Measurements from ENCODE around the gene GABPB1. TPM values are rescaled to one million over a fixed set of nuclear protein-coding genes. Genes with fewer than 3 reads are reported as not detected.

GABPB1 gene
- total RNA-seq, 2 experiments from 2014 or later = 23.9 to 26.7 TPM

DNA sequence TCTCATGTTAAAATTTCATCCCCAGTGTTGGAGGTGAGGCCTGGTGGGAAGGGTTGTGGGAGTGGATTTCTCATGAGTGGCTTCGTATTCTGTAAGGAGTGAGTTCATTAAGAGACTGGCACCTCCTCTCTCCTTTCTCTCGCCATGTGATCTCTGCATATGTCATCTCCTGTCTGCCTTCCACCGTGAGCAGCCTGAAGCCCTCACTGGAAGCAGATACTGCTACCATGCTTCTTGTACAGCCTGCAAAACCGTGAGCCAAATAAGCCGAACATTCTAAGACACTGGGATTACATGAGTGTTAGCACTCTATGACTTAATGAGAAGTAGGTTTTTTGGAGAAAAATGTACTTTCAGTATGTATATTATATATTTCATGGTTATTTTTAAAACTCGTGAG, 6.8 kb upstream of the GABPB1 start:
- Mint-ChIP-seq H3K36me3 (peaks cover 46% of the 10 kb centered on the region), H3K4me3 (no peak overlapping the region), H3K27me3 (no peaks in the 10 kb centered on the region), H3K4me1 (peaks cover 22% of the 10 kb centered on the region), H3K27ac (no peak overlapping the region), H3K9me3 (no peaks in the 10 kb centered on the region)
- POLR2A ChIA-PET = no interaction called here
- ATAC-seq (ENCODE audit: low read depth) (no peak), DNase-seq (no peak)

DNA sequence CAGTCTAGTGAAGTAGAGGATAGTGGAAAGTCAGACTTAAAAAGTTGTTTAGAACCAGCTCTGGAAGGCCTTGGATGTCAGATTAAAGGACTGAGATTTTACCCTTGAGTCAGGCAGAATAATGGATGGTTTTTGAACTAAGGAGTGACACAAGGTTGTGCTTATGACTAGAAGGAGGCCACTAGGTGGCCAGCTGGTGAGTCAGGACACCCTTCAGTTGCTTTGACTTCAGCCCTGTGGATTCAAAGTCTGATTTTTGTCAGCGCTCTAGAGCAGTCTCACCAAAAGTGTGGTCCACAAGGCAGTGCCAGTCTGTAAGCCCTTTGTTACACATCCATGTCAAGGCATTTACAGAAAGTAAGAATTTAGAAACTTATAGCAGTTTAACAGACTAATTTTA, 3.8 kb upstream of the GABPB1 start:
- Mint-ChIP-seq H3K4me1 (peaks cover 28% of the 10 kb centered on the region), H3K4me3 (no peak overlapping the region), H3K9me3 (no peaks in the 10 kb centered on the region), H3K36me3 (peaks cover 47% of the 10 kb centered on the region), H3K27me3 (no peaks in the 10 kb centered on the region), H3K27ac (no peak overlapping the region)
- POLR2A ChIA-PET = no interaction called here
- DNase-seq = no peak
- ATAC-seq (ENCODE audit: low read depth) = no peak

DNA sequence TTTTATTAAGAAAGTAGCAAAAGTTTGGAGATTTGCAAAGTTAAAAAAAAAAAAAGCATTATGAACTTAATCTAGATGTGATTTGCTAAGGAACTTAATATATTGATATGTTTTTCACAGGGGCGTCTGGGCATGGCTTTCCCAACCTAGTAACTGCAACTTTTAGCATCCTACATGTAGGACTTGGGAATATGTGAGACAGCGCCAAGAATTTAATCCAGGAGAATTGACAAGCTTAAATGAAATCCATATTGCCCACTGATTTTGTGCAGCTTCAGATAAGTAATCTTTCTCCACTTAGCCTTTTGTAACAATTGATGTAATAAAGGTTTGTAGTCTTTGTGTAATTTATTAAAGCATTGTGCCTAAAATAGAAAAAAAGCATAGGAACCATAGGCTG, 982 bp upstream of the GABPB1 start:
- Mint-ChIP-seq H3K4me1 (peaks cover 30% of the 10 kb centered on the region), H3K36me3 (peaks cover 47% of the 10 kb centered on the region), H3K27ac (peak overlapping the region; percentile 100), H3K9me3 (no peaks in the 10 kb centered on the region), H3K4me3 (peak overlapping the region; percentile 98), H3K27me3 (no peaks in the 10 kb centered on the region)
- DNase-seq (no peak), ATAC-seq (ENCODE audit: low read depth) (no peak)
- POLR2A ChIA-PET = interaction anchor here (0.7 to 4.5 kb wide), 16 partner anchors 9 to 1390 kb away, joined by 3 to 43 read pairs (median 8); partner anchors contain the start of genes AP4E1, DTWD1, FAM227B and LYSMD2

DNA sequence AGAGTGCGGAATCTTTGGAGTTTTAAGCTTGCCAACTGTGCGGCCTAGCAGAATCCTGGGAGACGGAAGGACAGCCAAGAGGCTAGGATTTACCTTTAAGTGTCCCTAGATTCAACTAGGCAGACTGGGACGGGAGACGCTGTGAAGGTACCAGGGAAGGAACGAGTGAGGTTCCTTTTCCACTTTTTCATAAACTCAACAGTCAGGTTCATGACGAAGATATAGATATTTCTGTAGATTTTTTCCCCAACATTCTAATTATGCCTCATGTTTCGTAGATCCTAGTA, 564 bp upstream of the GABPB1 start:
- Mint-ChIP-seq H3K27me3 (no peaks in the 10 kb centered on the region), H3K4me1 (peaks cover 34% of the 10 kb centered on the region), H3K4me3 (peak overlapping the region; percentile 98), H3K36me3 (peaks cover 45% of the 10 kb centered on the region), H3K9me3 (no peaks in the 10 kb centered on the region), H3K27ac (peak overlapping the region; percentile 100)
- POLR2A ChIA-PET = interaction anchor here (0.7 to 4.5 kb wide), 23 partner anchors 9 to 1389 kb away, joined by 3 to 43 read pairs (median 7); partner anchors contain the start of genes AP4E1, DTWD1, FAM227B and LYSMD2
- ATAC-seq (ENCODE audit: low read depth) = no peak
- no peak for DNase-seq

DNA sequence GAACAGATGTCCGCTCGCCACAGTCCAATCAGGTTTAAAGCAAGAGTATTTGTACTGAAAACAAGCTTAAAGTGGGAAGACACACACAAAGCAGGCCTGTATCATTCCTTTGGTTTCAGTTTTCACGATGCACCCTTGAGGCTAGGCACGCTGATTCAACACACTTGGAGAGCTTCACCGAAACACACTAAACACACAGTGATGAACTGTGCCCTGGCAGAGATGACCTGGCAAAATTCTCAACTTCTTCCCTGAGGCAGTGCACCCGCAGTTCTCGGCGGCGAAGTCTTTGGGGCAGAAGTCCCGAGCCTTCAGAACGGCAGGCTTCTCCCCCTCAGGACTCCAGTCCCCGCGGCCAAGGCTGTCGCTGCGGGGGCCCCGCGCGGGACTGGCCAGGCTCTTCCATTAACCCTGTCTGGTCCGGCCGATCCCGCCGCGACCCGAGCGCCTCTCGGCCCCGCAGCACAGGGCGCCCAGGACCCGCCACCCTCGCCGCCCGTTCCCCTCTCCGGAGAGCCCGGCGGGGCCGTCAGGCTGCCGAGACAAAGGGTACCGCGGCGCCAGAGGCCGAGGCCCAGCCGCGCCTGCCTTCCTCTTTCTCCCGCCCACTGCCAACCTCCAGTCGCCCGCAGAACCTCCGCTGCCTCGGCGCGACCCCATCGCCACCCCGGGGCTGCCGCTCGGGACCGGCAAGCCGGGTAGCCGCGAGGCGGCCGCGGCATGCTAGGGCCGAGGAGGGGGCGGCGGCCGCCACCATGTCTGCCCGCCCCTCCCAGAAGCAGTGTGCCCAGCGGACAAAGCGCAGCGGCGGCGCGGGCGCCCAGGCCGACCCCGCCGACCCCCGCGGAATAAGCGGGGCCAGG, 792 bp downstream of the GABPB1 start:
- peaks cover 44% of the 10 kb centered on the region for H3K4me1 Mint-ChIP-seq
- POLR2A ChIA-PET = interaction anchor here (0.6 to 4.5 kb wide), 29 partner anchors 8 to 1543 kb away, joined by 3 to 43 read pairs (median 5); partner anchors contain the start of genes AP4E1, CEP152, GALK2 and LYSMD2

DNA sequence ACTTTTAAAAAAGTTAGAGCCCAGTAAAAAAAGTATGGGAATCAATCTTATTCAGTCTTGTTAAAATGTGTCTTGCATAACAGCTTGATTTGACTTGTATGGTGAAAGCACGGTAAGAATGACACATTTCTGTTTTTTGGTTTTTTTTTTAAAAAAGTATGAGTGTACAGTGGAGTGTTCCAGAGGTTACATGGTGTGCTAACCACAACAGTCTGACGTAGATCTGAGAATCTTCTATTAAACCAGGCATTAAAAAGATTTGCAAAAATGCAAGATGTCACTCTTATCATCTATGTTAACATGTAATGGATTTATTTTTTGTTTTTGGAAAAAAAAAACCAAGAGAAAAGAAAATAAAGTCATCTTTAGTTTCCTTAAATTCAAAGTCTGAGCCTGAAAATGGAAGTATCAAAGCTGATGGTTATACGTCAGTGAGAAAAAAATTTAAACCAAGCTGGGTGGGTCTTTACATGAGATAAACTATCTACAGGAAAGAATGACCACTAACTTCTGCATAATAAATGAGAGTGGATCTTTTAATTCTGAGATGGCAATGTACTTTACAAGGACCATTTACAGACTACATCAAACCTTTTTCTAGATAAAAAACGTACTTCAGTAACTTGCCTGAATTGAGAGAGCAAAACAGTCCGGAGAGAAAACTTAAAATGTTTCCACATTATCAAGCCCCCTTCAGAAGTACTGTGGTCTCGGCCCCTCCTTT, 1.6 kb downstream of the GABPB1 start:
- DNase-seq (no peak), ATAC-seq (ENCODE audit: low read depth) (peak; percentile 31)
- peak overlapping the region; percentile 98 for H3K4me3 Mint-ChIP-seq
- peaks cover 43% of the 10 kb centered on the region for H3K4me1 Mint-ChIP-seq
- POLR2A ChIA-PET = interaction anchor here (0.6 to 4.5 kb wide), 17 partner anchors 10 to 1542 kb away, joined by 3 to 43 read pairs (median 5); partner anchors contain the start of genes CEP152, GALK2, SLC27A2 and SPPL2A
- H3K9me3 Mint-ChIP-seq = no peaks in the 10 kb centered on the region
- peak overlapping the region; percentile 100 for H3K27ac Mint-ChIP-seq
- no peaks in the 10 kb centered on the region for H3K27me3 Mint-ChIP-seq
- peaks cover 34% of the 10 kb centered on the region for H3K36me3 Mint-ChIP-seq

More for the DNA sequence above, 792 bp downstream of the GABPB1 start:
- peak; percentile 82 for DNase-seq
- H3K36me3 Mint-ChIP-seq = peaks cover 39% of the 10 kb centered on the region
- H3K4me3 Mint-ChIP-seq = peak overlapping the region; percentile 98
- peak overlapping the region; percentile 100 for H3K27ac Mint-ChIP-seq
- no peaks in the 10 kb centered on the region for H3K9me3 Mint-ChIP-seq
- no peaks in the 10 kb centered on the region for H3K27me3 Mint-ChIP-seq
- ATAC-seq (ENCODE audit: low read depth) = peak; percentile 42

DNA sequence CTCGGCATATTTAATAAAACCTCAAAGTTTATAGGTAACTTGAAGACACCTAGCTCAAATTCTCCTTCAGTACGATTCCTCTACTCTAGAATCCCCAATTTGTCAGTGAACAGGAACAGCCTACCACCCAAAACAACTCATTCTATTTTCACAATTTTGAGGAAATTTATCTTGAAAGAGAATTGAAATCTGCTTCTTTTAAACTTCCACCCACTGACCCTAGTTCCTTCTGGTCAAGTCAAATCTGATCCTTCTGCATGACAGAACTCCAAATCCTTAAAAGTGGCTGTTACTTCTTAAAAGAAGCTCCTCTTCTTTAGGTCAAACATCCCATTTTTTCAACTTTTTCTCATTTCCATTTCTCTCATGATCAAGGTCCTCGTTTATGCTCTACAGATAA, 4.4 kb downstream of the GABPB1 start:
- DNase-seq (no peak), ATAC-seq (ENCODE audit: low read depth) (no peak)
- Mint-ChIP-seq H3K4me3 (peak overlapping the region; percentile 98), H3K36me3 (peaks cover 29% of the 10 kb centered on the region), H3K27me3 (no peaks in the 10 kb centered on the region), H3K4me1 (peaks cover 35% of the 10 kb centered on the region), H3K9me3 (no peaks in the 10 kb centered on the region), H3K27ac (peak overlapping the region; percentile 100)
- POLR2A ChIA-PET = interaction anchor here (1.1 to 1.8 kb wide), 2 partner anchors 73 to 232 kb away, joined by 3 to 11 read pairs; partner anchors contain the start of genes ATP8B4 and USP8

DNA sequence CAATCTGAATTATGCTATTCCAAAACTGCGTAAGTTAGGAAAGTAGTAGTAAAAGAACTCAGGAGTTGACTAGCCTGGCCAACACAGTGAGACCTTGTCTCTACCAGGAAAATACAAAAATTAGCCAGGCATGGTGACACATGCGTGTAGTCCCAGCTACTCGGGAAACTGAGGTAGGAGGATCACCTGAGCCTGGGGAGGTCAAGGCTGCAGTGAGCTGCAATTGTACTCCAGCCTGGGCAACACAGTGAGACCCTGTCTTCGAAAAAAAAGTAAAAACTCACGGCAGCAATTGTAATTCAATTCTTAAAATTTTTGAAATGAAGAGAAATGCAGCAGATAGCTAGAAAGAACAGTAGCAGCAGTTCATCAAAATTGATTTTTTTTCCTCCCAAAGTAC, 9.7 kb downstream of the GABPB1 start:
- Mint-ChIP-seq H3K27me3 (no peaks in the 10 kb centered on the region), H3K4me3 (no peak overlapping the region), H3K4me1 (peaks cover 18% of the 10 kb centered on the region), H3K36me3 (peaks cover 16% of the 10 kb centered on the region), H3K9me3 (no peaks in the 10 kb centered on the region), H3K27ac (no peak overlapping the region)
- POLR2A ChIA-PET = interaction anchor here (1.8 kb wide), 1 partner anchor 10 kb away, joined by 9 read pairs; the partner anchor contains the start of gene GABPB1
- no peak for DNase-seq
- ATAC-seq (ENCODE audit: low read depth) = no peak

DNA sequence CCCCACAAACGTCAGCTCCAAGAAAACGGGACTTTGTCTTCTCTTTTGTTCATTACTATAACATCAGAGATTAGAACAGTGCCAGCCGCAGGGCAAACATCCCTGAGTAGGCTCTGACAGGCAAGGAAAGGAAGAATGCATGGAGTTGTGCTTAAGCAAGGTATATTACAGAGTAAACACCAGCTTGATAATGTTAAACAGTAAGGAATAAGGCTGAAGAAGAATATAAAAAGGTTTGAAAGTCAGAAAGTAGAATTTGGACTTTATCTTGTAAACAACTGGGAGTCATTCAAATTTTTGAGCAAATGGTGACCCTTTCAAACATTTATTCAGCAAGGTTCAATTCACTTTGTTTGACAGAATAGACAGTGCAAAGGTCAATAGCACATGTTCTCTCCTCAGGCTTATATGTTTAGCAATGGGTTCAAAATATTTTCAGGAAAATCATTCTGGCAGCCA, 11.0 kb downstream of the GABPB1 start:
- Mint-ChIP-seq H3K4me1 (peaks cover 10% of the 10 kb centered on the region), H3K9me3 (no peaks in the 10 kb centered on the region), H3K27me3 (no peaks in the 10 kb centered on the region), H3K4me3 (no peak overlapping the region), H3K27ac (no peak overlapping the region), H3K36me3 (peaks cover 21% of the 10 kb centered on the region)
- POLR2A ChIA-PET = interaction anchor here (1.6 kb wide), 1 partner anchor 10 kb away, joined by 7 read pairs; no protein-coding TSS in a partner anchor
- ATAC-seq (ENCODE audit: low read depth) (no peak), DNase-seq (no peak)

DNA sequence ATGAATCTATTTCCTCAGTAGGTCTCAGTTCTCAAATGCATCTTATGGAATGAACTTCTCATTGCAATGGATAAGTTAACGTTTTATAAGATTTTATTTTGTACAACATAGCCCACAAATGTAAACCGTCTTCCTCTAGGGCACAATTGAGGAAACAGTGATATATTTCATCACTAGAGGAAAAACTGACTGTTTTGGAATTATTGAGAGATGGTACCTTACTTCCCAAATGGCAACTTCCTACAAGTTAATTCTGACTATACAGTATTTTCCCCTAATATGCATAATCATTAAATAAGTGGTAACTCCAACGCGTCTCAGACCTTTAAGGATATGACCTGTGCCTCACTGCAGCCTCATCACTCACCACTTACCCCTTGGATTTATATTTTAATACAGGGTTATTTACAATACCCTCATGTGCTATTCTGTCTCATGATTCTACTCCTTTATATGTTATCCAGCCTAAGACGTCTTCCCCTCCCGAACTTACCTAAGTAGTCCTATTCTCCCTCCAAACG, 13.3 kb downstream of the GABPB1 start:
- H3K27me3 Mint-ChIP-seq = no peaks in the 10 kb centered on the region
- peaks cover 29% of the 10 kb centered on the region for H3K36me3 Mint-ChIP-seq
- H3K4me3 Mint-ChIP-seq = no peak overlapping the region
- POLR2A ChIA-PET = no interaction called here
- no peak overlapping the region for H3K27ac Mint-ChIP-seq
- H3K9me3 Mint-ChIP-seq = no peaks in the 10 kb centered on the region
- DNase-seq (no peak), ATAC-seq (ENCODE audit: low read depth) (no peak)
- H3K4me1 Mint-ChIP-seq = peaks cover 8% of the 10 kb centered on the region

DNA sequence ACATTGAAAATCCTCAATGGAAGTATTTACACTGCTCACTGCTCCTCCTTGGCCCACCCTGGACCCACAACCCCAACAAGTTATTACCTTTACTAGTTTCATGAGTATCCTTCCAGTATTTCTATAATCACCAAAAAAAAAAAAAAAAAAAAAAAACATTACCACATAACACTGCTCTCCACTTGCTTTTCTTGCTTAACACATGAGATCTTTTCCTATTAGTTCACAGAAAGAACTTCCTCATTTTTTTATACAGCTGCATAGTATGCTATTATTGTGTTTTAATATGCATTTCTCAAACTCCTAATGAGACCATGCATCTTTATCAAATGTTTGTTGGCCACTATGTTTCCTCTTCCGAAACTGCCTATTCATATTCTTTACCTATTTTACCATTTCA, 14.6 kb downstream of the GABPB1 start:
- no peaks in the 10 kb centered on the region for H3K9me3 Mint-ChIP-seq
- peaks cover 7% of the 10 kb centered on the region for H3K4me1 Mint-ChIP-seq
- H3K4me3 Mint-ChIP-seq = no peak overlapping the region
- POLR2A ChIA-PET = interaction anchor here (1.6 to 2.2 kb wide), 2 partner anchors 13 to 15 kb away, joined by 7 to 8 read pairs; partner anchors contain the start of gene GABPB1
- DNase-seq (no peak), ATAC-seq (ENCODE audit: low read depth) (no peak)
- H3K27ac Mint-ChIP-seq = no peak overlapping the region
- H3K27me3 Mint-ChIP-seq = no peaks in the 10 kb centered on the region
- H3K36me3 Mint-ChIP-seq = peaks cover 24% of the 10 kb centered on the region

DNA sequence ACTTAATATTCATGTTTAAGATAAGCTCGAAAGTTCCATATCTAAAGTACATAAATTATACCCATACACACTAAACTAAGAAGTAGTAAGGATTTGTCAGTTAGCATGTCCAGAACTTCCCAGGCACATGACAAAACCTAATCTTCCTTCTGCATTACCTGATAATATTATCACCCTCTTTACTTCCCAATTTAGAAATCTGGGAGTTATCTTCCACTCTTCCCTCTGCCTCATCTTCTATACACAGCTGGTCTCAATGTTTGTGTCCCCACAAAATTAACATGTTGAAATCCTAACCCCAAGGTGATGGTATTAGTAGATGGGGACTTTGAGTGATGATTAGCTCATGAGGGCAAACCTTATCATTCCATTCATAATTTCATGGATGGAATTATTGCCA, 15.3 kb downstream of the GABPB1 start:
- Mint-ChIP-seq H3K9me3 (no peaks in the 10 kb centered on the region), H3K36me3 (peaks cover 27% of the 10 kb centered on the region), H3K27me3 (no peaks in the 10 kb centered on the region), H3K4me1 (peaks cover 10% of the 10 kb centered on the region), H3K27ac (no peak overlapping the region), H3K4me3 (no peak overlapping the region)
- POLR2A ChIA-PET = interaction anchor here (1.6 to 2.2 kb wide), 2 partner anchors 13 to 16 kb away, joined by 7 to 8 read pairs; partner anchors contain the start of gene GABPB1
- ATAC-seq (ENCODE audit: low read depth) (no peak), DNase-seq (no peak)

DNA sequence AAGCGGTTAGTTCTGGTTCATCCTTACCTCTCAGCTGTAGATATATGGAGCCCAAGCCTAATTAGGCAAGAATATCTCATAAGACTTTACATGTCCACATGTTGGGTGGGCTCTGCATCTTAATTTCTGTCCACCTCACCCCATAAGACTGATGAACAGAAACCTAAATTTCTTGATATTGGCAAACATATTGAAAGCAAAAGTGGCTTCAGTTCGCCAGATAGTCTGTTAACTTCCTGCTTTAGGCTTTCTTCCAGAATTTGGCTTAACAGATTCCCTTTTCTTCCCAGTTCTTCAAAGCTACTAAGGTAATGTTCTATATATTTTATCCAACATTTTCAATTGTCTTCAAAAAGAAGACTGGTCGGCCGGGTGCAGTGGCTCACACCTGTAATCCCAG, 19.7 kb downstream of the GABPB1 start:
- DNase-seq (no peak), ATAC-seq (ENCODE audit: low read depth) (no peak)
- Mint-ChIP-seq H3K27ac (no peak overlapping the region), H3K9me3 (no peaks in the 10 kb centered on the region), H3K4me1 (peaks cover 10% of the 10 kb centered on the region), H3K4me3 (no peak overlapping the region), H3K36me3 (peaks cover 29% of the 10 kb centered on the region), H3K27me3 (no peaks in the 10 kb centered on the region)
- POLR2A ChIA-PET = no interaction called here

Measured in activated naive CD8-positive, alpha-beta T cell treated with anti-CD3 and anti-CD28 coated beads, Interleukin-2, amount 10 ng/mL, durations not matched to agents 7 days and 5 days (primary cell).